ENCODE results near the gene LTBR. TPM values are rescaled to one million over a fixed set of nuclear protein-coding genes. Genes with fewer than 3 reads are reported as not detected.

Gene LTBR
- 1 to 10 TPM; 1.5 to 1.6 TPM for total RNA-seq

DNA sequence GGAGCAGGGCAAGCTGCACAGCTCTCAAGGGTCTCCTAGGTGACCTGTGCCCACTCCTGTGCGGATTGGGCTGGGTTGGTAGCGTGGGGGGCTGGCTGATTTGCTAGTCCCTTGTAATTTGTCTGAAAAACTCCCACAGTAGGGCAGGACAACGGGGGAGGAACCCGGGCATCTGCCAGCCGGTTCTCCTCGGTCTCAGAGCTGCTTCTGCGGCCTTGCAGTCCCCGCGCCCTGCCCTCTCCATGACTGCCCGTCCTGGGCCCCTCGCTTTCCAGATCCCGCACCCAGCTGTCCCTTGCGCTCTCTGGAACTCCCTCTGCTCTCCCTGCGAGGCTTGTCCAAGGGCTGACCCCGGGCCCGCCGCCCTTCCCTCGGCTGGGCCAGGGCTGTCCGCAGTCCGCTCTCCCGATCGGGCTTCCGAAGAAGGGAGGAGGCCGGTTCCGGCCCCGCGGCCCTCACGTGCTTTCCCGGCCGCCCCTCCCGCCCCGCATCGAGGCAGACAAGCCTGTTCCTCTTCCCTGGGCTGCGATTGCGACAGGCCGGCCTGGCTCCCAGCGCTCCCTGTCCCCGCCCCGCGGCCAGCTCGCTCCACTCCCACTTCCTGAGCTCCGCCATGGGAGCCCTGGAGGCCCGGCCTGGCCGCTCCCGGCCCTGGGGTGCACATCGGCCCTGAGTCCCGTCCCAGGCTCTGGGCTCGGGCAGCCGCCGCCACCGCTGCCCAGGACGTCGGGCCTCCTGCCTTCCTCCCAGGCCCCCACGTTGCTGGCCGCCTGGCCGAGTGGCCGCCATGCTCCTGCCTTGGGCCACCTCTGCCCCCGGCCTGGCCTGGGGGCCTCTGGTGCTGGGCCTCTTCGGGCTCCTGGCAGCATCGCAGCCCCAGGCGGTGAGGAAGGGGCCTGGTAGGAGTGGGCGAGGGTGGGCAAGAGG, at the start of gene LTBR:
Gene LTBR (plus strand): TSS at position 591 of the 927 bp plus-strand sequence. CDS start 197 bp downstream, at position 788.
- ATAC-seq (peak; percentile 47), DNase-seq (no peak)
- H3K27ac Mint-ChIP-seq: no peak within 1 kb of the TSS
- intact Hi-C loops (cut with micrococcal nuclease): no loop called here
- H3K4me3 Mint-ChIP-seq: no peak within 1 kb of the TSS
- H3K36me3 Mint-ChIP-seq (ENCODE audit: low read depth): no peaks in the 10 kb centered on the region
- POLR2A ChIA-PET: interaction anchor here (0.6 kb wide), 1 partner anchor 21 kb away, joined by 3 read pairs; no protein-coding TSS in a partner anchor
- TF ChIP-seq, protein P1, sequence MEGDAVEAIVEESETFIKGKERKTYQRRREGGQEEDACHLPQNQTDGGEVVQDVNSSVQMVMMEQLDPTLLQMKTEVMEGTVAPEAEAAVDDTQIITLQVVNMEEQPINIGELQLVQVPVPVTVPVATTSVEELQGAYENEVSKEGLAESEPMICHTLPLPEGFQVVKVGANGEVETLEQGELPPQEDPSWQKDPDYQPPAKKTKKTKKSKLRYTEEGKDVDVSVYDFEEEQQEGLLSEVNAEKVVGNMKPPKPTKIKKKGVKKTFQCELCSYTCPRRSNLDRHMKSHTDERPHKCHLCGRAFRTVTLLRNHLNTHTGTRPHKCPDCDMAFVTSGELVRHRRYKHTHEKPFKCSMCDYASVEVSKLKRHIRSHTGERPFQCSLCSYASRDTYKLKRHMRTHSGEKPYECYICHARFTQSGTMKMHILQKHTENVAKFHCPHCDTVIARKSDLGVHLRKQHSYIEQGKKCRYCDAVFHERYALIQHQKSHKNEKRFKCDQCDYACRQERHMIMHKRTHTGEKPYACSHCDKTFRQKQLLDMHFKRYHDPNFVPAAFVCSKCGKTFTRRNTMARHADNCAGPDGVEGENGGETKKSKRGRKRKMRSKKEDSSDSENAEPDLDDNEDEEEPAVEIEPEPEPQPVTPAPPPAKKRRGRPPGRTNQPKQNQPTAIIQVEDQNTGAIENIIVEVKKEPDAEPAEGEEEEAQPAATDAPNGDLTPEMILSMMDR (IDR thresholded peaks at IDR 0.05): no peak
- H3K27me3 Mint-ChIP-seq: peaks cover 14% of the 10 kb centered on the region
- no peaks in the 10 kb centered on the region for H3K9me3 Mint-ChIP-seq
- CTCF ChIA-PET: interaction anchor here (1.0 kb wide), 1 partner anchor 9 kb away, joined by 3 read pairs; no protein-coding TSS in a partner anchor
- peaks cover 3% of the 10 kb centered on the region for H3K4me1 Mint-ChIP-seq (ENCODE audit: low read depth)

DNA sequence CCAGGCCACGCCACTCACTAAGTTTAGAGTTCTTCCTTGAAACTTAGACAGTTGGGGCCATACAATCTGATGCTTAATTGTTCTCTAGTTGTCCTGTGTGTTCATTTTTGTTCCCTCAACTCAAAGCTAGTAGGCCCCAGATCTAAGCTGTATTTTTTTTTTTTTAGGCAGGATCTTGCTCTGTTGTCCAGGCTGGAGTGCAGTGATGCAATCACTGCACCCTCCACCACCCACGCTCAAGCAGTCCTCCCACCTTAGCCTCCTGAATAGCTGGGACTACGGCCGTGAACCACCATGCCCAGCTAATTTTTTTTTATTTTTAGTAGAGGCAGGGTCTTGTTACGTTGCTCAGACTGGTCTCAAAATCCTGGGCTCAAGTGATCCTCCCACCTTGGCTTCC, 49.6 kb upstream of the LTBR start:
- peaks cover 57% of the 10 kb centered on the region for H3K4me1 Mint-ChIP-seq (ENCODE audit: low read depth)
- peak overlapping the region; percentile 77 for H3K27ac Mint-ChIP-seq
- ChIA-PET CTCF (interaction anchor here (0.8 to 5.9 kb wide), 10 partner anchors 9 to 198 kb away, joined by 3 to 45 read pairs (median 10); partner anchors contain the start of gene TAPBPL), POLR2A (interaction anchor here (0.6 to 3.7 kb wide), 13 partner anchors 8 to 198 kb away, joined by 3 to 16 read pairs (median 3); partner anchors contain the start of gene VAMP1)
- TF ChIP-seq, protein P1 (IDR thresholded peaks at IDR 0.05): no peak
- no peak for DNase-seq
- intact Hi-C loops (cut with micrococcal nuclease): loop anchor here (5.0 to 10.0 kb wide), 4 partner anchors 33 to 200 kb away; partner anchors contain the start of gene GAPDH
- no peak for ATAC-seq
- no peaks in the 10 kb centered on the region for H3K27me3 Mint-ChIP-seq
- peak overlapping the region; percentile 48 for H3K4me3 Mint-ChIP-seq
- no peaks in the 10 kb centered on the region for H3K9me3 Mint-ChIP-seq
- H3K36me3 Mint-ChIP-seq (ENCODE audit: low read depth): peaks cover 59% of the 10 kb centered on the region

DNA sequence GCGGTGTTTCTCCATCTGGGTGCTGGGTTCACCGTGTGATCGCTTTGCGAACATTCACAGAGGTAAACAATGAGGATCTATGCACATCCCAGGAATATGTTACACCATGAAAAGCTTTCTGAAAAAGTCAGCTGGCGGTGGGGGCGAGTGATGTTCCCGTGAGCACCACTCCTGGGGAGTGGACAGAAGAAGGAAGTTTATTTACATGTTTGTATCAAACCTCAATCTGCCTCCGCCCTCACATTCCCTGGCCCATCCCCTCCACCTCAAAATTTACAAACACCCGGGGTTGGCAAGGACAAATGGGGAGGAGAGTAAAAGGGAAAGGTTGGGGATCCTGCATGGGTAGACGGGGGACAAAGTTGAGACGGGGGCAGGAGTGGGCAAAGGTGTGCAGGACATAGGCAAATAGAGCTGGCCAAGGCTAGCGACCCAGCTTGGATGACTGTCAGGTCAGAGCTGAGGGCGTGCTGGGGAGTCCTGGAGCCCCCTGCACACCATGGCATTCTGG, 49.0 kb upstream of the LTBR start:
- CTCF ChIA-PET: interaction anchor here (0.7 to 5.9 kb wide), 23 partner anchors 9 to 222 kb away, joined by 3 to 45 read pairs (median 4); partner anchors contain the start of gene TAPBPL

DNA sequence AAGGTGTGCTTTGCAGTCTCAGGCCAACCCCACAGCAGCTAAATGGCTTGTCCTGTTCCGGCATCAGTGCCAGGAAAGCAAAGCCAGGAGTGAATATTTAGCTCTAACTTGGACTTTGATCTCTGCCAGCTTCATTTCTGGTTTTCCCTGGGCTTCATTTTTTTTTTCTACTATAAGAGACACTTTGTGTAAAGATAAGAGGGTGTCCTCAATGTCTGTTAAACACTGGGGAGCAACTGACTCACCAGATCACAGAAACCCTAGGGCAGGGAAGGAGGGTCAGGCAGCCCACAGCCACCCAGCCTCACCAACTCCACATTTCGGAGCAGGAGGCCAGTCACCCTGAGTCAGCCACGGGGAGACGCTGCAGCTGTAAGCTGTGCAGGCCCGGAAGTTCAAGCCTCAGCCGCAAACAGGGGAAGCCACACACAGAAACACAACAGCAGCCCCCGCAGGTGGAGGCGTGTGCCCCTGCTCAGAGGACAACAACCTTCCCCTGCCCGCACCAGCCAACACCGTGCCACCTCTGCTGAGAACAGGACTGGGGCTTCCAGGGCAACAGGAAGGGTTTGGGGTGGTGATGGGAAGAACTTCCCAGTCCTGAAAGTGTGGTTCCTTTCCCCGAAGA, 48.4 kb upstream of the LTBR start:
- ChIA-PET CTCF (interaction anchor here (0.7 to 5.9 kb wide), 22 partner anchors 8 to 222 kb away, joined by 3 to 45 read pairs (median 4); partner anchors contain the start of gene TAPBPL), POLR2A (interaction anchor here (0.6 to 3.0 kb wide), 14 partner anchors 9 to 698 kb away, joined by 3 to 16 read pairs (median 6); partner anchors contain the start of genes CD27, GAPDH, TAPBPL and VAMP1)
- H3K9me3 Mint-ChIP-seq: no peaks in the 10 kb centered on the region
- peaks cover 52% of the 10 kb centered on the region for H3K4me1 Mint-ChIP-seq (ENCODE audit: low read depth)
- peaks cover 49% of the 10 kb centered on the region for H3K36me3 Mint-ChIP-seq (ENCODE audit: low read depth)
- no peaks in the 10 kb centered on the region for H3K27me3 Mint-ChIP-seq
- H3K27ac Mint-ChIP-seq: no peak overlapping the region
- DNase-seq (peak; percentile 96), ATAC-seq (peak; percentile 71)
- TF ChIP-seq, protein P1 (IDR thresholded peaks at IDR 0.05): peak; percentile 48
- intact Hi-C loops (cut with micrococcal nuclease): loop anchor here (10.0 kb wide), 3 partner anchors 89 to 199 kb away; partner anchors contain the start of gene GAPDH
- no peak overlapping the region for H3K4me3 Mint-ChIP-seq

More for the DNA sequence above, 49.0 kb upstream of the LTBR start:
- Mint-ChIP-seq H3K27me3 (no peaks in the 10 kb centered on the region), H3K4me3 (no peak overlapping the region), H3K36me3 (ENCODE audit: low read depth) (peaks cover 55% of the 10 kb centered on the region), H3K4me1 (ENCODE audit: low read depth) (peaks cover 57% of the 10 kb centered on the region), H3K27ac (no peak overlapping the region), H3K9me3 (no peaks in the 10 kb centered on the region)
- TF ChIP-seq, protein P1 (IDR thresholded peaks at IDR 0.05): no peak
- POLR2A ChIA-PET: interaction anchor here (0.6 to 3.0 kb wide), 15 partner anchors 9 to 698 kb away, joined by 3 to 16 read pairs (median 3); partner anchors contain the start of genes CD27 and TAPBPL
- intact Hi-C loops (cut with micrococcal nuclease): loop anchor here (5.0 to 10.0 kb wide), 4 partner anchors 32 to 200 kb away; partner anchors contain the start of gene GAPDH
- DNase-seq (no peak), ATAC-seq (no peak)

Data from activated CD8-positive, alpha-beta T cell treated with anti-CD3 and anti-CD28 coated beads for 36 hours (primary cell).